ENCODE results near the gene HYAL1.

The HYAL1 gene

GRCh38 chr3:50268276-50268675, 35.1 kb downstream of the HYAL1 start:
- no peaks in the 10 kb centered on the region for H3K9me3 Mint-ChIP-seq
- no peaks in the 10 kb centered on the region for H3K36me3 Mint-ChIP-seq (ENCODE audit: low read depth)
- no peak for DNase-seq
- peak overlapping the region; percentile 80 for H3K4me3 Mint-ChIP-seq
- TF ChIP-seq CTCF (IDR thresholded peaks at IDR 0.05): no peak
- peaks cover 9% of the 10 kb centered on the region for H3K27me3 Mint-ChIP-seq (ENCODE audit: low read depth, poor library complexity)
- peak overlapping the region; percentile 69 for H3K27ac Mint-ChIP-seq
- H3K4me1 Mint-ChIP-seq: peaks cover 90% of the 10 kb centered on the region

GRCh38 chr3:50267280-50267913, 36.0 kb downstream of the HYAL1 start:
- peak; percentile 80 for DNase-seq
- no peak for TF ChIP-seq CTCF (IDR thresholded peaks at IDR 0.05)
- H3K36me3 Mint-ChIP-seq (ENCODE audit: low read depth): no peaks in the 10 kb centered on the region
- H3K9me3 Mint-ChIP-seq: no peaks in the 10 kb centered on the region
- peaks cover 7% of the 10 kb centered on the region for H3K27me3 Mint-ChIP-seq (ENCODE audit: low read depth, poor library complexity)
- H3K27ac Mint-ChIP-seq: peak overlapping the region; percentile 77
- peaks cover 93% of the 10 kb centered on the region for H3K4me1 Mint-ChIP-seq
- peak overlapping the region; percentile 80 for H3K4me3 Mint-ChIP-seq

- DNase-seq: no peak
- TF ChIP-seq CTCF (IDR thresholded peaks at IDR 0.05): no peak
- Mint-ChIP-seq H3K9me3 (no peaks in the 10 kb centered on the region), H3K4me3 (no peak overlapping the region), H3K4me1 (peaks cover 90% of the 10 kb centered on the region), H3K27ac (peak overlapping the region; percentile 32), H3K27me3 (ENCODE audit: low read depth, poor library complexity) (peaks cover 7% of the 10 kb centered on the region), H3K36me3 (ENCODE audit: low read depth) (no peaks in the 10 kb centered on the region)
Measured at GRCh38 chr3:50266836-50267235, 36.5 kb downstream of the HYAL1 start.

GRCh38 chr3:50266017-50266416, 37.4 kb downstream of the HYAL1 start:
- Mint-ChIP-seq H3K36me3 (ENCODE audit: low read depth) (no peaks in the 10 kb centered on the region), H3K27me3 (ENCODE audit: low read depth, poor library complexity) (peaks cover 2% of the 10 kb centered on the region), H3K9me3 (no peaks in the 10 kb centered on the region), H3K4me1 (peaks cover 87% of the 10 kb centered on the region), H3K4me3 (no peak overlapping the region), H3K27ac (peak overlapping the region; percentile 91)
- no peak for DNase-seq
- TF ChIP-seq CTCF (IDR thresholded peaks at IDR 0.05): no peak

- TF ChIP-seq CTCF (IDR thresholded peaks at IDR 0.05): no peak
- Mint-ChIP-seq H3K9me3 (no peaks in the 10 kb centered on the region), H3K36me3 (ENCODE audit: low read depth) (no peaks in the 10 kb centered on the region), H3K4me1 (peaks cover 85% of the 10 kb centered on the region), H3K4me3 (no peak overlapping the region), H3K27ac (peak overlapping the region; percentile 91), H3K27me3 (ENCODE audit: low read depth, poor library complexity) (peaks cover 2% of the 10 kb centered on the region)
- no peak for DNase-seq
Measured at GRCh38 chr3:50265571-50265970, 37.8 kb downstream of the HYAL1 start.

- peak overlapping the region; percentile 96 for H3K27ac Mint-ChIP-seq
- H3K27me3 Mint-ChIP-seq (ENCODE audit: low read depth, poor library complexity): peaks cover 2% of the 10 kb centered on the region
- H3K36me3 Mint-ChIP-seq (ENCODE audit: low read depth): no peaks in the 10 kb centered on the region
- H3K4me1 Mint-ChIP-seq: peaks cover 83% of the 10 kb centered on the region
- no peak for TF ChIP-seq CTCF (IDR thresholded peaks at IDR 0.05)
- H3K9me3 Mint-ChIP-seq: no peaks in the 10 kb centered on the region
- no peak overlapping the region for H3K4me3 Mint-ChIP-seq
- no peak for DNase-seq
Measured at GRCh38 chr3:50264964-50265485, 38.3 kb downstream of the HYAL1 start.
